NCI-H69 (cell line): ENCODE results near the gene PATZ1.
"Not testable (repeated sequence)": the region's sequence is repeated elsewhere in the genome, so short reads cannot be mapped to it uniquely, and the experiment has no call there.

Source experiments
- DNase-seq: peaks from one replicate; lab custom pipeline; 2025; lab: John Stamatoyannopoulos, UW

Gene PATZ1, protein sequence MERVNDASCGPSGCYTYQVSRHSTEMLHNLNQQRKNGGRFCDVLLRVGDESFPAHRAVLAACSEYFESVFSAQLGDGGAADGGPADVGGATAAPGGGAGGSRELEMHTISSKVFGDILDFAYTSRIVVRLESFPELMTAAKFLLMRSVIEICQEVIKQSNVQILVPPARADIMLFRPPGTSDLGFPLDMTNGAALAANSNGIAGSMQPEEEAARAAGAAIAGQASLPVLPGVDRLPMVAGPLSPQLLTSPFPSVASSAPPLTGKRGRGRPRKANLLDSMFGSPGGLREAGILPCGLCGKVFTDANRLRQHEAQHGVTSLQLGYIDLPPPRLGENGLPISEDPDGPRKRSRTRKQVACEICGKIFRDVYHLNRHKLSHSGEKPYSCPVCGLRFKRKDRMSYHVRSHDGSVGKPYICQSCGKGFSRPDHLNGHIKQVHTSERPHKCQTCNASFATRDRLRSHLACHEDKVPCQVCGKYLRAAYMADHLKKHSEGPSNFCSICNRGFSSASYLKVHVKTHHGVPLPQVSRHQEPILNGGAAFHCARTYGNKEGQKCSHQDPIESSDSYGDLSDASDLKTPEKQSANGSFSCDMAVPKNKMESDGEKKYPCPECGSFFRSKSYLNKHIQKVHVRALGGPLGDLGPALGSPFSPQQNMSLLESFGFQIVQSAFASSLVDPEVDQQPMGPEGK

DNA sequence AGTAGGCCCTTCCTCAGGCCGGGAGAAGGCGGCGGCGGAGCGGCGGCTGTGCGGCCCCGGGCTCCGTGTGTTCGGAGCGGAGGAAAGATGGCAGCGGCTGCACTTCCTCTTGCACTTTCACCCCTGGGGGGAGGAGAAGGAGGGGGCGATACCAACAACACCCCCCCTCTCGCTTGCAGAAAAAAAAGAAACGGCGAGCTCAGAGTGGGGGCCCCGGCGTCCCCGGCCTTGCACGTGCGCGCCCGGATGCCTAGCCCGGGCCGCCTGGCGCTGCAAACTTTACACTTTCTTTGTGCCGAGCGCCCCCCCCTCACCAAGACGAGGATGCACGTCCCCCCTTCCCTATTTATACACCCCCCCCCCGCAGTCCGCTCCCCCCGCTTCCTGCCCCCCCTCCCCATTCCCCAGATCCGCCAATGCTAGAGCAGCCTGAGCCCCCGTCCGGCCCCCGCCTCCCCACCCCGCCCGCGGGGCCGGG lies at the start of gene PATZ1:
Gene PATZ1 (minus strand): TSS at position 92 of the 478 bp plus-strand sequence. CDS start 744 bp downstream, outside the sequence.
- peak; percentile 96 for DNase-seq

DNA sequence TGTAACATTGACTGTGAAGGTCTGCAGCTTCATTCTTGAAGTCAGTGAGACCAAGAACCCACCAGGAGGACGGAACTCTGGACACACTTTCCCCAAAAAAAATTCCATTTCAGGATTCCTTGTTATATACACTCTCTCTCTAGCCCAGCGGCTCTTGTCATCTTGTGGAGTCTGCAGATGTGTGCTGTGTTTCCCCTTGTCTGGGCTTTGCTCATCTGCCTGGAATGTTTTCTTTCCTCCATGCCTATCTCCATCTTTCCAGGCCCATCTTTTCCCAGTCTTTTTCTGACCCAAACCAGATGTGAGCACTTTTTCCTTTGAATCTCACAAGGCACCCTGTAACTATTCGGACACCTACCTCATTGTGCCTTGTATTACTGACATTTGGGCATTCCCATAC lies 48.2 kb upstream of the PATZ1 start:
- DNase-seq: no peak

DNA sequence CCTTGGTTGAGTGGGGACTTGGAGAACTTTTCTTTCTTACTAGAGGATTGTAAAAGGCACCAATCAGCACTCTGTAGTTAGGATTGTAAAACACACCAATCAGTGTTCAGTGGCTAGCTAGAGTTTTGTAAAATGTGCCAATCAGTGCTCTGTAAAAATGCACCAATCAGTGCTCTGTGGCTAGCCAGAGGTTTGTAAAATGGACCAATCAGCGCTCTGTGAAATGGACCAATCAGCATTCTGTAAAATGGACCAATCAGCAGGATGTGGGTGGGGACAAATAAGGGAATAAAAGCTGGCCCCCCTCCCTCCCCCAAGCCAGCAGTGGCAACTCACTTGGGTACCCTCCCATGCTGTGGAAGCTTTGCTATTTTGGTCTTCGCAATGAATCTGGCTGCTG lies 47.7 kb upstream of the PATZ1 start:
- DNase-seq: no peak

DNA sequence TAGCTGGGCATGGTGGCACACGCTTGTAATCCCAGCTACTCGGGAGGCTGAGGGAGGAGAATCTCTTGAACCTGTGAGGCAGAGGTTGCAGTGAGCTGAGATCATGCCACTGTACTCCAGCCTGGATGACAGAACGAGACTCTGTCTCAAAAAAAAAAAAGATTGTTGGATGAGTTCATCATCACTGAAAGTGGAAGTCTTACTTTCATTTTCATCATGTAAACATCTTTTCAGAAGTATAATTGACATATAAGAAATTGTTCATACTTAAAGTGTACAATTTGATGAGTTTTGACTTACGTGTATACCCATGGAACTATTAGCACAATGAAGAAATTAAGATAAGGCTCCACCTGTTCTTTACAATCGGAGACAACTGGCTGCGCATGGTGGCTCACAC lies 32.5 kb upstream of the PATZ1 start:
- DNase-seq: not testable (repeated sequence)

DNA sequence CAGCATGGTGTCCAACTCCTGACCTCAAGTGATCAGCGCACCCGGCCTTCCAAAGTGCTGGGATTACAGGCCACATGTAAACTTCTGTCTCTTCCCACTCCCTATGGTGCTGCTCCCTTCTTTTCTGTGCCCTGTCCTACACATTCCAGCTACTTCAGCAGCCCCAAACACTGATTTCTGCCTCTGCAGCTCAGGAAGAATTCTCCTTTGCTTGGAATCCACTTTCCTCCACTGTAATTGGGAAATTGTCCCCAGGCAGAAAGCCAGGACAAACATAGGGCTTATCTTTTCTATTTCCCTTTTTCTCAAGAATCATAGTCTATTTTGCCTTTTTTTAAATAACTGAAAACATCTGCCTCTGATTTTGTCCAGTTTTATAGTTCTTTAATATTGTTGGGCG lies 32.0 kb upstream of the PATZ1 start:
- no peak for DNase-seq

DNA sequence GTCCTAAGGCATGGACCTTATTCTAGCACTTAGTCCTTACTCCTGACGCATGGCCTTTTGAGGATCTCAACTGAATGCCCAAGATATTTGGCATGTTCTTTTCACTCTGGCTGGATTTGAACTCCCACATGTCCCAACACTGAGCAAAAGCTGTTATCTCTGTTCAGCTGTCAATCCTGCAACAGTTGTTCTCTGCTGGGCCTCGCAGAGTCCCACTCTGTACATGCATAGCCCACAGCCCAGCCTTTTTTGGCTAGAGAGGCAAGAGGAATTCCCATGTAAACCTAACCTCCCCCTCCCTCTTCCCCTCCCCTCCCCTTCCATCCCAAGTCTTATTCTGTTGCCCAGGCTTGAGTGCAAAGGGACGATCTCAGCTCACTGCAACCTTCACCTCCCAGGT lies 31.5 kb upstream of the PATZ1 start:
- no peak for DNase-seq

DNA sequence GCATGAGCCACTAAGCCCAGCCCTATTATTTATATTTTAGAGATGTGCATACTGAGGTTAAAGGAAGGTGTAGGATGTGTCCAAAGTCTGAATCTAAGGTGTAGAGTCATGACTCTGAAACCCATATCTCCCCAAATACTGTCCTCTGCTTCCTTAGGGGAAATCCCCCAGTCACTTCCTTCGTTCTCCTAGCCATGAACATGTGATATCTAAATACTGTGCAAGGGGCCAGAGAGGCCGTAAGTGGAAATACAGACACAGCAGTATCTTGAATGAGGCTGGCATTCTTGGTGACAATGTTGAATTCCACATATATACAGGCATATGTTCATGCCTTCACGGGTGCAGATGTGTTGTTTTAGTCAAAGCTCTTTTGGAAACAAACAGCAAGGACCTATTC lies 21.3 kb upstream of the PATZ1 start:
- DNase-seq: no peak

DNA sequence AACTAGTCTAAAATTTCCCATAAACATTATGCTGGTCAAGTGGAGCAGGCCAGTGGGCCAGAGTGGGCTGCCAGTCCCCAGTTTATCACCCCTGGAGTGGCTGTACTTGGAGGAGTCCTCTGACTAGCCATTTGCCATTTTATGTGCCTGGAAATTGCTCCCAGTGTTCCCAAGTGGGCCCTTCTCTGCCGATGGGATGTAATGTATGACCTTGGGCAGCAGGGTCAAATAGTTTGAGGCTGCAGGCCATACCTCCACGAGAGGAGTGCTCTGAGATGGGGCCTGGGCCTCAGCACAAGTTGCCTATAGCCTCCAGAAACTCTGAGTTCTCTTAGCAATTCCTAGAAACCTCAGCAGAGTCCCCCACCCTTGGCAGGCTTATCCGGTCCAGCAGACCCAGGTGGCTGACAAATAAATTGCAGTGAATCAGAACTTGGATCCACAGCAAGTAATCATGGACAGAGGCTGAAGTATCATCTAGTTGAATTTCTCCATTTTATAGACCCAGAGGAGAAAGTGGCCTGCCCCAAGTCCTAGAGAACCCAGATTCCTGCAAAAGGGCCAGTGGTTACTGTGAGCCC lies 17.8 kb upstream of the PATZ1 start:
- DNase-seq: no peak

DNA sequence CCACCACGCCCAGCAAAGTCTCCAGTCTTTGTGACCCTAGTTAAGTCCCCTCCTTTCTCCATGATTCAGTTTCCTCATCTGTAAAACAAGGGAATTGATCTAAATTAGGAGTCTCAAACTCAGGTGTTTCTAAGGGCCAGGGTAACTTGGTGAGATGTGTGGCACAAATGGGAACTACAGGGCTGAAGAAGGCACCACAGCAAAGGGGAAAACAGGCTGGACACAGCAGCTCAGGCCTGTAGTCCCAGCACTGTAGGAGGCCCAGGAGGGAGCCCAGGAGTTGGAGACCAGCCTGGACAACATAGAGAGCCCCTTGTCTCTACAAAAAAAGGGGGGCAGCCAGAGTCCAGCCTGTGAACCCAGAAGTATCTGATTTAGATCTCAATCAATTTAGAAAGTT lies 15.6 kb upstream of the PATZ1 start:
- DNase-seq: no peak

DNA sequence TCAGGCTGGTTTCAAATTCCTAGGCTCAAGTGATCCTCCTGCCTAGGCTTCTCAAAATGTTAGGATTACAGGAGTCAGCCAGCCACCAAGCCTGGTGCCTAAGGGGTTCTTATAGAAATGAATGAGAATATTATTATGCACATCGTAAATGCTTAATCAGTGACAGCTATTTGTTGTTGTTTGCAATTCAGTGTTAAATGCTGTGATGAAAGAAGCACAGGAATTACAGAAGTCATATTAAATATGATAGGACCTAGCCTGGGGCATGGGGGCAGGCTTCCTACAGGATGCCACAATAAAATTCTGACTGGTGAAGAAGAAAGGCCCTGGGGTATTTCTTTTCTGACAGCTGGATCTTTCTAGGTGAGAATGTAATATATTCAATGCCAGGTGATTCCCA lies 13.9 kb upstream of the PATZ1 start:
- no peak for DNase-seq

DNA sequence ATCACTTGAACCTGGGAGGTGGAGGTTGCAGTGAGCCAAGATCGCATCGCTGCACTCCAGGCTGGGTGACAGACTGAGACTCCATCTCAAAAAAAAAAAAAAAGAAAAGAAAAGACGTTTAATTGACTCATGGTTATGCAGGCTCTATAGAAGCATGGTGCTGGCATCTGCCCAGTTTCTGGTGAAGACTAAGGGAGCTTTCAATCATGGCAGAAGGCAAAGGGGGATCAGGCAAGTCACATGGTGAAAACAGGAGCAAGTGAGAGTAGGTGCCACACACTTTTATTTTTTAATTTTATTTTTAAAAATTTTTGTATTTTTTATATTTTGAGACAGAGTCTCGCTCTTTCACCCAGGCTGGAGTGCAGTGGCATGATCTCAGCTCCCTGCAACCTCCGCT lies 8.4 kb upstream of the PATZ1 start:
- DNase-seq: no peak

DNA sequence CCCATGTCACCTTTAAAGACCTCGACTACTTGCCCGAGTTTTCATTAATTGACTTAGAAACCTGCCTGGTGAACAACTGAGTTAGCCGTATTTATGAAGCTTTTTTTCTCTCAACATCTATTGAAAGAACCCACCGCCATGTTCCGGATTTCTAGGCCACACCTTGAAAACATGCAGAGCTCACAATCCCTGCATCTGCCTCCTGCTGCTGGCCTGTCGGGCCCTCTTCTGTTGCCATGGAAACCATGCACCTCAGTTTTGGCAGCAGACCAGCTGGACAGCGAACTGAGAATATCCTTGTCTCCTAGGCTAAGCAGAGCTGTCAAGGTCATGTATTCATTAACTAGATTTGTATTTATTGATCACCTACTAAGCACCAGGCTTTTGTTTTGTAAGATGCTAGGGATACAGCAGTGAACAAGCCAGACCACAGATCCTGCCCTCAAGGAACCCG lies 4.3 kb upstream of the PATZ1 start:
- DNase-seq: peak; percentile 89

DNA sequence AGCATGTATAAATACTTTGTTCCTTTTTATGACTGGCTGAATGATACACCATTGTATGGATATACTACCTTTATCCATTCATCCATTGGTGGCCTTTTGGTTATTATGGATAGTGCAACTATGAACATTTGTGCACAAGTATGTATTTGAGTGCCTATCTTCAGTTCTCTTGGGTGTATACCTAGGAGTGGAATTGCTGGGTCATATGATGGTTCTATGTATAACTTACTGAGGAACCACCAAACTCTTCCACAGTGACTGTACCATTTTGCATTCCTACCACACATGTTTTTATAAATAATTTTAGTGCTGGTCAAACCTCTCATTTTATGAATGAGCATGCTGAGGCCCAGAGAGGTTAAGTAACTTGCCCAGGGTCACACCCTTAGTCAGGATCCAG lies 3.8 kb upstream of the PATZ1 start:
- DNase-seq: no peak

DNA sequence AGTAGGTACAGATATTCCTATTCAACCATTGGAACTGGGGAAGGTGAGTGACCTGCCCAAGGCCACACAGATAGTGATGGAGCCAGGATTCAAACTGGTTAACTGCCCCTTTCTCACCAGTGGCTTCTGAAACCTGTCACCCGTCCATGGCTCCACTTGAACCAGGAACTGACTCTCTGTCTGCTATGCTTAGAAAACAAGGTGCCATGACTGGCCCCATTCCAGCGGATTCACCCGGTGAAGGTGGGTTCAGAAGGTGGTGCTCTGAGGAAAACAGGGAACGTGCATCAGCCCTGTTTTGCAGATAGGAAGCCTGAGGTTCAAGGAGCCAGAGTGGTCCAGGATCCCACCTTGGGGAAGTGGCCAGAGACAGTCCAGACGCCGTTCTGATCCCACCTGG lies 2.6 kb upstream of the PATZ1 start:
- no peak for DNase-seq

DNA sequence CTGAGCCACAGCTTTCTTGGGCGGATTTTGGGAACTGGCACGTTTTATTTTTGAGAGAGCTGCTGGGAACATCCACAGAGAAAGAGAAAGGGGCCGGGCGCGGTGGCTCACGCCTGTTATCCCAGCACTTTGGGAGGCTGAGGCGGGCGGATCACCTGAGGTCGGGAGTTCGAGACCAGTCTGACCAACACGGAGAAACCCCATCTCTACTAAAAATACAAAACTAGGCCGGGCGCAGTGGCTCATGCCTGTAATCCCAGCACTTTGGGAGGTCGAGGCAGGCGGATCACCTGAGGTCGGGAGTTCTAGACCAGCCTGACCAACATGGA lies 1.8 kb upstream of the PATZ1 start:
- DNase-seq: not testable (repeated sequence)

DNA sequence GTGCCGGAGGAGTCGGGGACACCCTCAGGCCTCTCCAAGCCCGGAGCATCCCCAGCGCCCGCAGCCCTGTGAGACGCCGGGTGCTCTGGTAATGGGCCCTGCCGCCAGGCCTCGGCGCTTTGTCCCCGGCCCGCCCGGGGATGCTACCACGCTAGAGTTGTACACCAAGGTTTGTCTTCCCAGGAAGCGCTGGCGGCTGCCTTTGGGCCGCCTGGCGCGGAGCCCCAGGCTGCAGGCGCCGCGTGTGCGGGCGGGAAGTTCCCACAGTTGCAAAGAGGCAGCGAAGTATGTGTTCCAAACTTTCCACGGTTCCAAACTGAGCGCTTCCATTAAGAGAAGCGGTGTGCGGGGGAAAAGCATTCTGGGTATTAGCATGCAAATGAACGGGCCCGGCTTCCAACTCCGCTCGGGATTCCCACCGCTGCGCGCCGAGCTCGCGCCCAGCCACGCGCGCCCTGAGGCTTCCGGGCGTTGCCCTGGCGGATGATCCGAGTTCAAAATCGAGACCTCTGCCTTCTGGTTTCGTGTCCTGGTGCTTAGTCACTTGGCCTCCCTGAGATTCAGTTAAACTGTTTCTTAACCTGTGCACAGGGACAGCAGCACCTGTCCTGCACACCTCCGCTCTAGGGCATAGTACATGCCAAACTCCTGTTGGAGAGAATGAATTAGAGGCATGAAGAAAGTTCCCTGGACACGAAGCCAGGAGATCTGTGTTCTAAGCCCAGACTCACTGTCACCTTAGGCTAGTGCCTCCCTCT lies 1.3 kb upstream of the PATZ1 start:
- peak; percentile 87 for DNase-seq

DNA sequence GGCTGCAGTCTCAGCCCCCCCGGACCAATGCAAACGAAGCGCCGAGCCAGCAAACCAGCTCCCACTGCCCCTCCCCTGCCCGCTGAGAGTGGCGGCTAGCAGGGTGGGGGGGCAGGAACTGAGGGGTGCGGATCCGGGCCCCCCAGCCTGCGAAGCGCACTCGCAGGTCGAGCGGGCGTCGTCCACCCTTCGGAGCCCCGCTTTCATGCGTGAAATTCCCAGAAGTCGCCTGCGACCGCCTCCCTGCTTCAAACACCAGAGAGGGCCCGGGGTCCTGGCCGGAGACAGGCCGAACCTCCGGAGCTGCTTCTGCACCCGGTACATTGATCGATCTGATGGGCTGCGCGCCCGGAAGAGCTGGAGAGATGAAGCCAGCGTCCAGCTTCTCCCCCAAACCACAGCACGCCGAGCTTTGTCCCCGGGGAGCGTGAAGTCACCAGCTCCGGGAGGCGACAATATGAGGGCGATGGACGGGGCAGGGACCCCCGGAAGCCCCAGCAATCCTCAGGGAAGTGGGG lies 646 bp upstream of the PATZ1 start:
- DNase-seq: no peak

DNA sequence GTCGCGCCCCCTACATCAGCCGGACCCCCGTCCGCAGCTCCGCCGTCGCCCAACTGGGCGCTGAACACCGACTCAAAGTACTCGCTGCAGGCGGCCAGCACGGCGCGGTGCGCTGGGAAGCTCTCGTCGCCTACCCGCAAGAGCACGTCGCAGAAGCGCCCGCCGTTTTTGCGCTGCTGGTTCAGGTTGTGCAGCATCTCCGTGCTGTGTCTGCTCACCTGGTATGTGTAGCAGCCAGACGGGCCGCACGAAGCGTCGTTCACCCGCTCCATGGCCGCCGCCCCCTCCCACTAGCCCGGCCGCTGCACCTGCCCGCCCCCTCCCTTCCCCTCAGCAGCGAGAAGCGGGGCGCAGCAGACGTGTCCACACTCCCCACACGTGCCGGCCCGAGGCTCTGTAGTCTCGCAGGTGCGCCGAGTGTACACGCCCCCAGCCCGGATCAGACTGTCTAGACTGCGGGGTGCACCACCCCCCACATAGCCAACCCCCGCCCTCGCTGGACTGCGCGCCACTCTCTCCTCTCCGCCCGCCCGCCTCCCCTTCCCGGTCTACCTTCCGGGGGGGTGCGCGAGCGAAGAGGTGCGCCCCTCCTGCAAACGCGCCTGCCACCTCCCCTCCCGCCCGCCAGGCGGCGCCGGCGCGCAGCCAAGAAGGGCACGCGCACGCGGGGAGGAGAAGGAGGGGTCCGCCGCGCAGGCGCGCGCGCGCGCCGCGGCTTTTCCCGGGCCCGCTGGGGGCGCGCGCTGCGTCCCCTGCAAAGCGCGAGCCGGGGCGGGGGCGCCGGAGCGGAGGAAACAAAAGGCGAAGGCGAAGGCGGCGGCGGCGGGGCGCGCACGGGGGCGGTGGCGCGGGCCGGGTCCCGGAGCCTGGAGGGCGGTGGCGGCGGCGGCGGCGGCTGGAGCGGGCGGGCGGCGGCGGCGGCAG lies 553 bp downstream of the PATZ1 start:
- peak; percentile 98 for DNase-seq

DNA sequence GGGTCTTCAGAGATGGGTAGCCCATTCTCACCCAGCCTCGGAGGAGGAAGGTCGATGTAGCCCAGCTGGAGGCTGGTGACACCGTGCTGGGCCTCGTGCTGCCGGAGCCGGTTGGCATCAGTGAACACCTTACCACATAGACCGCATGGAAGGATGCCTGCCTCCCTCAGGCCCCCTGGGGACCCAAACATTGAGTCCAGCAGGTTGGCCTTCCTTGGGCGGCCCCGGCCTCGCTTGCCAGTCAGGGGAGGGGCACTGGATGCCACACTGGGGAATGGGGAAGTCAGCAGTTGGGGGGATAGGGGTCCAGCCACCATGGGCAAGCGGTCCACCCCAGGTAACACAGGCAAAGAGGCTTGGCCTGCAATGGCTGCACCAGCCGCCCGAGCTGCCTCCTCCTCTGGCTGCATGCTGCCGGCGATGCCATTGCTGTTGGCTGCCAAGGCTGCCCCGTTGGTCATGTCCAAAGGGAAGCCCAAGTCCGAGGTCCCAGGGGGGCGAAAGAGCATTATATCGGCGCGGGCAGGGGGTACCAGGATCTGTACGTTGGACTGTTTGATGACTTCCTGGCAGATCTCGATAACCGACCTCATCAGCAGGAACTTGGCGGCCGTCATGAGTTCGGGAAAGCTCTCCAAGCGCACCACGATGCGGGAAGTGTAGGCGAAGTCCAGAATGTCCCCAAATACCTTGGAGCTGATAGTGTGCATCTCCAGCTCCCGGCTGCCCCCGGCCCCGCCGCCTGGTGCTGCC lies 1.4 kb downstream of the PATZ1 start:
- peak; percentile 34 for DNase-seq

DNA sequence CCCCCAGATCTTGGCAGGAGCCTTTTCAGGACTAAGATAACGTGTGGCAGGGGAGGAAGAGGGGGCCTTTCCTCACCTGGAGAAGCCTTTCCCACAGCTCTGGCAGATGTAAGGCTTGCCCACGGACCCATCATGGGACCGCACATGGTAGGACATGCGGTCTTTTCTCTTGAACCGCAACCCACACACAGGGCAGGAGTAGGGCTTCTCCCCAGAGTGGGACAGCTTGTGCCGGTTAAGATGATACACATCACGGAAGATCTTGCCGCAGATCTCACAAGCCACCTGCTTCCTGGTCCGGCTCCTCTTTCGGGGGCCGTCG lies 1.9 kb downstream of the PATZ1 start:
- DNase-seq: no peak
